Right lobe of liver (tissue), 6 donors: Measurements from ENCODE around the gene INSRR. TPM values are rescaled to one million over a fixed set of nuclear protein-coding genes. Genes with fewer than 3 reads are reported as not detected.

ENCODE experiments used
- ATAC-seq, 4 donors: fragments of 200-7000 bp; cut with Tn5 transposase; one replicate each; pipeline ENCODE4 v1.9.1; 2020; ENCODE audit warnings: mild to moderate bottlenecking in 4 of 4, moderate library complexity in 4 of 4
- DNase-seq, 3 donors: peaks; one replicate each; pipeline ENCODE4 v3.0.0-alpha.2; 2020
- H3K27ac ChIP-seq, 3 donors: fragments of 200-600 bp; one replicate each; pipeline ENCODE4 v1.8.0; 2022
- H3K27me3 ChIP-seq, 2 donors: fragments of 200-600 bp; one replicate each; pipeline ENCODE4 v1.8.0; 2022
- H3K36me3 ChIP-seq, 4 donors: fragments of 200-600 bp; sonication (generic) in 1 of 4; one replicate each; pipeline versions ENCODE4 v1.5.1 to v1.8.0; 2017 to 2022; ENCODE audit warnings: control low read depth in 1 of 4
- H3K4me1 ChIP-seq, 4 donors: fragments of 200-600 bp; sonication (generic) in 1 of 4; one replicate each; pipeline versions ENCODE4 v1.5.1 to v1.8.0; 2017 to 2022; ENCODE audit warnings: control low read depth in 1 of 4
- H3K4me3 ChIP-seq, 3 donors: fragments of 200-600 bp; one replicate each; pipeline ENCODE4 v1.8.0; 2022
- H3K9me3 ChIP-seq, 4 donors: fragments of 200-600 bp; sonication (generic) in 1 of 4; one replicate each; pipeline versions ENCODE4 v1.5.1 to v1.8.0; 2017 to 2022; ENCODE audit warnings: control low read depth in 1 of 4
- POLR2A ChIP-seq: fragments of 450-650 bp; IDR thresholded peaks from one replicate; pipeline ENCODE4 v1.6.1; 2017; ENCODE audit warnings: antibody characterized with exemption, mild to moderate bottlenecking
- WGBS: methylation state at CpG from one replicate; pipeline ENCODE4 v1.1.6; 2018; ENCODE audit warnings: low coverage, low lambda C conversion rate; ENCODE audit not compliant: insufficient coverage; ENCODE audit errors: missing lambda C conversion rate; 5-methylcytosine and 5-hydroxymethylcytosine counted together
- intact Hi-C, 2 donors: fragments of 100-400 bp; cut with DNase I; formaldehyde crosslinking; loops; one replicate each; pipeline versions ENCODE4 v1.11.2 to v1.14.1; 2022
- total RNA-seq, 6 experiments: library from RNA; depleted of rRNA in 2 of 6; stranded (reverse); fragments of >200 nt in 2 of 6; fragmentation: NEBNext Ultra II Directional in 3 of 6; extraction: Animal tissue kit (Norgen Biotek cat#: 25700) in 3 of 6; gene quantifications; one replicate each; pipeline versions ENCODE4 v1.1.0 to v1.2.4, GENCODE V29; 2016 to 2023
- TF ChIP-seq, protein P1 (sequence below), 4 donors: fragments of 200-600 bp in 3 of 4; fragments of 450-650 bp in 1 of 4; IDR thresholded peaks; one replicate each; pipeline versions ENCODE4 v1.5.1 to v1.8.0; 2016 to 2022; ENCODE audit warnings: antibody characterized with exemption in 4 of 4, mild to moderate bottlenecking in 2 of 4
- donor health status: DM: no; HTN: yes; CAD: no.
- donor health status: DM: no; HTN: no; CAD: no.
- donor health status: DM: no; HTN: no; CAD: no.
- donor health status: DM: no; HTN: yes; CAD: no.
- donor health status: DM: no; HTN: yes; CAD: no.

The INSRR gene
- total RNA-seq, 6 experiments from 2014 or later, result not detected

DNA sequence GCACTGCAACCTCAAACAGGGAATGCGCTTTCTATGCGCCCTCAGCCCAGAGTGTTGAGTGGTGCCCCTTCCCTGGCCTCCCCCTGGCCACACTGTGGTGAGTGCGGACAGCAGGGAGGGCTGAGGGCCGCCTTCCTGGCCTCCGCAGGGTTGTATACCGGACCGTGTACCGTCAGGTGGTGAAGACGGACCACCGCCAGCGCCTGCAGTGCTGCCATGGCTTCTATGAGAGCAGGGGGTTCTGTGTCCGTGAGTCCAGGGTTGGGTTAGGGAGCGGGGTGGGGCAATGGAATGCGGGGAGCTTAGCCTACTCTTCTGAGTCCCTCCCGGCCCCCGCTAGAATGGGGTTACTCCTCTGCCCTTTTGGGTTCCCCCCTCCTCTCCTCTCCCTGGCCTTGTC is 46.3 kb upstream of the INSRR start:
- Histone ChIP-seq H3K36me3 (no peaks in the 10 kb centered on the region), H3K9me3 (no peaks in the 10 kb centered on the region), H3K27ac (no peak overlapping the region), H3K4me3 (no peak overlapping the region), H3K4me1 (no peaks in the 10 kb centered on the region), H3K27me3 (no peaks in the 10 kb centered on the region)
- 60% methylated on average over 2 of the region's 16 CpGs for WGBS
- peak in 1 of 3 donors; percentile 44 for DNase-seq
- no peak for TF ChIP-seq POLR2A
- TF ChIP-seq, protein P1, sequence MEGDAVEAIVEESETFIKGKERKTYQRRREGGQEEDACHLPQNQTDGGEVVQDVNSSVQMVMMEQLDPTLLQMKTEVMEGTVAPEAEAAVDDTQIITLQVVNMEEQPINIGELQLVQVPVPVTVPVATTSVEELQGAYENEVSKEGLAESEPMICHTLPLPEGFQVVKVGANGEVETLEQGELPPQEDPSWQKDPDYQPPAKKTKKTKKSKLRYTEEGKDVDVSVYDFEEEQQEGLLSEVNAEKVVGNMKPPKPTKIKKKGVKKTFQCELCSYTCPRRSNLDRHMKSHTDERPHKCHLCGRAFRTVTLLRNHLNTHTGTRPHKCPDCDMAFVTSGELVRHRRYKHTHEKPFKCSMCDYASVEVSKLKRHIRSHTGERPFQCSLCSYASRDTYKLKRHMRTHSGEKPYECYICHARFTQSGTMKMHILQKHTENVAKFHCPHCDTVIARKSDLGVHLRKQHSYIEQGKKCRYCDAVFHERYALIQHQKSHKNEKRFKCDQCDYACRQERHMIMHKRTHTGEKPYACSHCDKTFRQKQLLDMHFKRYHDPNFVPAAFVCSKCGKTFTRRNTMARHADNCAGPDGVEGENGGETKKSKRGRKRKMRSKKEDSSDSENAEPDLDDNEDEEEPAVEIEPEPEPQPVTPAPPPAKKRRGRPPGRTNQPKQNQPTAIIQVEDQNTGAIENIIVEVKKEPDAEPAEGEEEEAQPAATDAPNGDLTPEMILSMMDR (IDR thresholded peaks at IDR 0.05), result no peak
- intact Hi-C loops, result no loop called here
- ATAC-seq, result no peak

DNA sequence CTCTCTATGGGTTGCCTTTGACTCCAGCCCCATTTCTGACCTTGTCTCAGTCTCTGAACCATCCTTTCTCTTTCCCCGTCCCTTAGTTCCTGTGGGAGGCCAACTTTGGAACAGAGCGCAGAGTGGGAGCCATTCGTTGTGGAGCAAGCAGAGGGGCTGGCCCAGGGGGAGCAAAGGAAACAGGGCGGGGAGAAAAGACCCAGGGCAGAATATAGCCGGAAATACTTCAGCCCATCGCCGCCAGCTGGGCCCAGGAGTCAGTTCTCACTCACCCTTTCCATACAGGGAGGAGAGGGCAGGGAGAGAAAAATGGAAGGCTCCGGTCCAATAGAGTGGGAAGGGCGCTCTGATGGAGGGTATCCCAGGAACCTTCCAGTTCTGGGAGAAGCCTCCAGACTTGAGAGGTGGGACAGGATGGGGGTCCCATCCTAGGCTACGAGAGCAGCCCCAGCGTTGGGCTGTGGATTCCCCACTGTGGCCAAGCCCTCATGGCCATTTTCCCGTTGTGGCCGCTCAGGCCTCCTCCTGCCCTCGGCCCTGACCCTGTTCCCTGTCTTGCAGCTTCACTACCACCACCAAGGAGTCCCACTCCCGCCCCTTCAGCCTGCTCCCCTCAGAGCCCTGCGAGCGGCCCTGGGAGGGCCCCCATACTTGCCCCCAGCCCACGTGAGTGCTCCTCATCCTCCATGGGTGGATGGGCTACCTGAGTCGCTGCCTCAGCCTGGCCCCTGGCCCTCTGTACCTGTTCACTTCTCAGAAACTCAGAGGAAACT is 45.5 kb upstream of the INSRR start:
- TF ChIP-seq, protein P1 (IDR thresholded peaks at IDR 0.05), result no peak
- TF ChIP-seq POLR2A, result no peak

DNA sequence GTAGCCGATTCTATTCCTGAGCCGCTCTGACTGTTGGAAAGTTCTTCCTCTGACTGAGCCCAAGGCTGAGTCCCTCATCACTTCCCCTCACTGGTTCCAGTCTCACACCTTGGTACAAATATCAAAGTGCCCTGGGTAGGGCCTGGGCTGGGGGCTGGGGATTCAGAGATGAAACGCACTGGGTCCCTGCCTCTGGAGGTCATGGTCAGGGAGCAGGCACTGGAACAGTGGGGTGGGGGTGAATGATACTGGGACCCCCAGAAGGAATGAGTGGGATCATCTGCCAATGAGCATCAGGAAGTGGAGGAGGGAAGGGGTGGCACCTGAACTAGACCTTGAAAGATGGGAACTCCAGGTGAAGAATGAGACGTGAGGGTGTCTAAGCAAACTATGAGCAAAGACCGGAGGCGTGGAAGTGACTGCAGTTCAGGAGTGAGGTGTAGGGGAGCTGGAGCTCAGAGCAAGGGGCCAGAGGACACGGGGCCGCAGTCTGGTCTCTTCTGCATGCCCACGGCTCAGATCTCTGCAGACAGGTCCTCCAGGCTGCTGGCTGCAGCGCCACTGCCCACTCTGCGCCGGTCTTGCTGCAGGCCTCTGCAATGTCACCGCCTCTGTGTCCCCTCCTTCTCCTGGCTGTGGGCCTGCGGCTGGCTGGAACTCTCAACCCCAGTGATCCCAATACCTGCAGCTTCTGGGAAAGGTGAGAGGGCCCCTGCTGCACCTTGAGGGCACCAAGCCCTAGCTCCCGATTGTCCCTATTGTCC is 44.6 kb upstream of the INSRR start:
- Histone ChIP-seq H3K27ac (no peak overlapping the region), H3K4me3 (no peak overlapping the region), H3K4me1 (peaks cover 0 to 6% (median 0%) of the 10 kb centered on the region in 4 donors), H3K9me3 (no peaks in the 10 kb centered on the region), H3K36me3 (no peaks in the 10 kb centered on the region), H3K27me3 (no peaks in the 10 kb centered on the region)
- peak in 1 of 3 donors; percentile 28 for DNase-seq
- no peak for ATAC-seq
- intact Hi-C loops, result no loop called here
- WGBS, result 68% methylated on average over 7 of the region's 15 CpGs
- TF ChIP-seq, protein P1 (IDR thresholded peaks at IDR 0.05), result no peak
- no peak for TF ChIP-seq POLR2A

More for the DNA sequence above, 45.5 kb upstream of the INSRR start:
- Histone ChIP-seq H3K4me1 (peaks cover 0 to 6% (median 0%) of the 10 kb centered on the region in 4 donors), H3K27ac (no peak overlapping the region), H3K36me3 (no peaks in the 10 kb centered on the region), H3K27me3 (no peaks in the 10 kb centered on the region), H3K9me3 (no peaks in the 10 kb centered on the region), H3K4me3 (no peak overlapping the region)
- intact Hi-C loops, result no loop called here
- DNase-seq, result peak in 1 of 3 donors; percentile 44
- ATAC-seq, result no peak
- 65% methylated on average over 13 of the region's 19 CpGs for WGBS

DNA sequence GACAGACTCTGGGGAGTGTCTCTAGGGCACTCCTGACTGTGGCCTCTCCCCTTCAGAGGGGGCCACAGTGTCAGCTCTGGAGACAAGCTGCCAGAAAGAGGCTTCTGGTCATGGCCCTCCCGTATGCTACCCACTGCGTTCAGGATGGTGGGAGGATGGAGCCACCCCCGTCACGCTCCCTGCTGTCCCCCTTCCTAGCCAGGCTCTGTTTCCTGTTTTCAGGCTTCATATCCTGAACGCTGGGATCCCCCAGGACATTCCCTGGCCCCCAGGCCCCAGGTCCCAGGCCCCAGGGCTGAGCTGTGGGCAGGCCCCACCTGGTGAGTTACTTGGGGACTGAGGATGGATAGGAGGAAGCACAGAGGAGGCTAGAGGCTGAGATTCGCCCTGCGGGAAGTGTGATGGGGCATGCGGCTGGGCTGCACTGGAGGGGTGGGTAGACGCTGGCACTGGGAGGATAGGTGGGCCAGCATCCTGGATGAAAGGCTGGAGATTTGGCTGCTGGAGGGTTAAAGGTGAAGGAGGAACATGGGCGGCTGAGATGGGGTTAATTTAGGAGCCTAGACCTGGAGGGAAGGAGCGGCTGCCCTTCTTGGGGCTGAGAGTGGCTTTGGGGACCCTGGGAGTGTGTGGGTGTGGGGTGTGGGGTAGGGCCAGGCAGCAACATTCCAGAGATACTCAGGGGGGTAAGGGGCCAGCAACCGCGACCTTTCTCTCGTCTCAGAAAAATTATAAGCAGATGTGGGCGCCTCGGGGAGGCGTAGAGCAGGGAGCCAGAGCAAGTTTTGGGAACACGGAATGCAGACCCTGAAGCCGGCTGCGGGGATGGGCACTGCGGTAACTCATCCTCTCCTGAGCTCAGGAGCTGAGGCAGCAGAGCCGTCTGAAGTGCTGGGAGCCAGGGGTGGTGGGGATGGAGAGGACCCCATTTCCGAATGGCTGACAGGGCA is 43.3 kb upstream of the INSRR start:
- H3K36me3 ChIP-seq, result no peaks in the 10 kb centered on the region
- DNase-seq, result peak in 1 of 3 donors; percentile 37
- no peaks in the 10 kb centered on the region for H3K9me3 ChIP-seq
- WGBS, result 62% methylated on average over 13 of the region's 23 CpGs
- no peaks in the 10 kb centered on the region for H3K27me3 ChIP-seq
- ATAC-seq, result no peak
- H3K4me3 ChIP-seq, result no peak overlapping the region
- TF ChIP-seq POLR2A, result no peak
- TF ChIP-seq, protein P1 (IDR thresholded peaks at IDR 0.05), result no peak
- H3K27ac ChIP-seq, result no peak overlapping the region
- peaks cover 0 to 6% (median 0%) of the 10 kb centered on the region in 4 donors for H3K4me1 ChIP-seq
- intact Hi-C loops, result no loop called here
